Globus pallidus (tissue), 1 donor: ENCODE results near the gene RBM23.
"Not testable (repeated sequence)": the region's sequence is repeated elsewhere in the genome, so short reads cannot be mapped to it uniquely, and the experiment has no call there.

Experiments
- DNase-seq: peaks from one replicate; pipeline ENCODE4 v3.0.0-alpha.2; 2015; ENCODE audit warnings: low spot score

Gene RBM23

GRCh38 chr14:22918804-22919600 is at the start of gene RBM23:
RBM23 (minus strand) TSS chr14:22919149.
- peak; percentile 99 for DNase-seq

- DNase-seq = no peak
Measured at GRCh38 chr14:22966783-22967269, 47.9 kb upstream of the RBM23 start.

- not testable (repeated sequence) for DNase-seq
Measured at GRCh38 chr14:22965916-22966782, 47.2 kb upstream of the RBM23 start.

GRCh38 chr14:22962061-22962676 is 43.2 kb upstream of the RBM23 start:
- DNase-seq = no peak

GRCh38 chr14:22955702-22956569 is 37.0 kb upstream of the RBM23 start:
- no peak for DNase-seq

GRCh38 chr14:22952418-22952817 is 33.5 kb upstream of the RBM23 start:
- no peak for DNase-seq

- not testable (repeated sequence) for DNase-seq
Measured at GRCh38 chr14:22951795-22952194, 32.8 kb upstream of the RBM23 start.

- DNase-seq = no peak
Measured at GRCh38 chr14:22945642-22946041, 26.7 kb upstream of the RBM23 start.

GRCh38 chr14:22939684-22940083 is 20.7 kb upstream of the RBM23 start:
- DNase-seq = no peak

- no peak for DNase-seq
Measured at GRCh38 chr14:22935156-22935555, 16.2 kb upstream of the RBM23 start.

- DNase-seq = no peak
Measured at GRCh38 chr14:22932146-22932545, 13.2 kb upstream of the RBM23 start.

- no peak for DNase-seq
Measured at GRCh38 chr14:22929961-22930364, 11.0 kb upstream of the RBM23 start.

GRCh38 chr14:22929104-22929960 is 10.4 kb upstream of the RBM23 start, which contains the start of gene PRMT5:
PRMT5 (minus strand) TSS chr14:22929376; CDS start chr14:22929361, 15 bp downstream.
- peak; percentile 100 for DNase-seq

GRCh38 chr14:22928237-22929103 is 9.5 kb upstream of the RBM23 start:
- DNase-seq = no peak

- no peak for DNase-seq
Measured at GRCh38 chr14:22926316-22926715, 7.4 kb upstream of the RBM23 start.

- no peak for DNase-seq
Measured at GRCh38 chr14:22925513-22925912, 6.6 kb upstream of the RBM23 start.

GRCh38 chr14:22923746-22924145 is 4.8 kb upstream of the RBM23 start:
- DNase-seq = no peak

GRCh38 chr14:22922294-22922693 is 3.3 kb upstream of the RBM23 start:
- DNase-seq = no peak

- no peak for DNase-seq
Measured at GRCh38 chr14:22920697-22921096, 1.7 kb upstream of the RBM23 start.

- DNase-seq = no peak
Measured at GRCh38 chr14:22919601-22919921, 612 bp upstream of the RBM23 start.
